GM12892 (cell line): ENCODE measurements around the gene CCR3.

Experiments
- DNase-seq: peaks from one replicate; pipeline ENCODE4 v3.0.0; 2011; ENCODE audit not compliant: insufficient read length
- FAIRE-seq: peaks from 2 replicates; lab custom pipeline; 2011; peaks lifted over from hg19 to GRCh38; lab: Jason Lieb, UNC
- POLR2A ChIP-seq: IDR thresholded peaks from 2 replicates; pipeline ENCODE4 v1.6.1; 2011; ENCODE audit warnings: low read depth, low read length, control low read depth
- POLR2AphosphoS5 ChIP-seq: IDR thresholded peaks from 2 replicates; pipeline ENCODE4 v1.6.1; 2011; ENCODE audit warnings: low read depth, low read length, control low read depth
- TAF1 ChIP-seq: IDR thresholded peaks from 2 replicates; pipeline ENCODE4 v1.6.1; 2011; ENCODE audit warnings: low read depth, mild to moderate bottlenecking, control low read depth, low read length, borderline replicate concordance

The CCR3 gene

GRCh38 chr3:46261926-46262594, 19.8 kb downstream of the CCR3 start:
- no peak for TF ChIP-seq POLR2A
- no peak for TF ChIP-seq POLR2AphosphoS5
- no peak for TF ChIP-seq TAF1
- DNase-seq (no peak), FAIRE-seq (peak; percentile 33)

GRCh38 chr3:46264002-46264401, 21.7 kb downstream of the CCR3 start:
- FAIRE-seq (no peak), DNase-seq (no peak)
- TF ChIP-seq TAF1 (no peak), POLR2AphosphoS5 (no peak), POLR2A (no peak)

- FAIRE-seq (no peak), DNase-seq (no peak)
- TF ChIP-seq POLR2AphosphoS5: no peak
- no peak for TF ChIP-seq POLR2A
- TF ChIP-seq TAF1: no peak
Measured at GRCh38 chr3:46266598-46266997, 24.3 kb downstream of the CCR3 start.

GRCh38 chr3:46269556-46269955, 27.3 kb downstream of the CCR3 start:
- TF ChIP-seq POLR2A: no peak
- no peak for TF ChIP-seq POLR2AphosphoS5
- no peak for TF ChIP-seq TAF1
- DNase-seq (no peak), FAIRE-seq (no peak)

GRCh38 chr3:46270474-46270873, 28.2 kb downstream of the CCR3 start:
- DNase-seq: no peak
- FAIRE-seq: no peak
- no peak for TF ChIP-seq POLR2A
- no peak for TF ChIP-seq TAF1
- TF ChIP-seq POLR2AphosphoS5: no peak

- no peak for FAIRE-seq
- DNase-seq: no peak
- TF ChIP-seq POLR2A: no peak
- no peak for TF ChIP-seq TAF1
- no peak for TF ChIP-seq POLR2AphosphoS5
Measured at GRCh38 chr3:46271209-46271745, 29.0 kb downstream of the CCR3 start.

GRCh38 chr3:46272028-46272451, 29.8 kb downstream of the CCR3 start:
- TF ChIP-seq TAF1 (no peak), POLR2A (no peak), POLR2AphosphoS5 (no peak)
- FAIRE-seq: no peak
- no peak for DNase-seq

GRCh38 chr3:46276497-46277099, 34.3 kb downstream of the CCR3 start:
- DNase-seq: no peak
- peak; percentile 86 for FAIRE-seq
- TF ChIP-seq POLR2AphosphoS5 (no peak), TAF1 (no peak)

GRCh38 chr3:46277476-46277875, 35.2 kb downstream of the CCR3 start:
- TF ChIP-seq POLR2AphosphoS5 (no peak), POLR2A (no peak), TAF1 (no peak)
- FAIRE-seq: no peak
- DNase-seq: no peak

- FAIRE-seq: peak; percentile 85
- no peak for DNase-seq
Measured at GRCh38 chr3:46278816-46279672, 36.8 kb downstream of the CCR3 start.

More at GRCh38 chr3:46278816-46279672, 36.8 kb downstream of the CCR3 start:
- TF ChIP-seq POLR2A: no peak
- TF ChIP-seq TAF1: no peak
- no peak for TF ChIP-seq POLR2AphosphoS5
